ENCODE measurements around the gene COL24A1.
"Not testable (repeated sequence)": the region's sequence is repeated elsewhere in the genome, so short reads cannot be mapped to it uniquely, and the experiment has no call there.

Gene COL24A1

GRCh38 chr1:85777021-85777420 is 379.6 kb downstream of the COL24A1 start:
- not testable (repeated sequence) for DNase-seq

- DNase-seq: no peak
Observed at GRCh38 chr1:85762804-85763203, 393.8 kb downstream of the COL24A1 start.

GRCh38 chr1:85756864-85757263 is 399.7 kb downstream of the COL24A1 start:
- DNase-seq: no peak

GRCh38 chr1:85748120-85748519 is 408.5 kb downstream of the COL24A1 start:
- no peak for DNase-seq

GRCh38 chr1:85746777-85747176 is 409.8 kb downstream of the COL24A1 start:
- no peak for DNase-seq

GRCh38 chr1:85743814-85744213 is 412.8 kb downstream of the COL24A1 start:
- no peak for DNase-seq

- DNase-seq: no peak
Observed at GRCh38 chr1:85734931-85735330, 421.6 kb downstream of the COL24A1 start.

GRCh38 chr1:85718678-85719340 is 437.8 kb downstream of the COL24A1 start:
- DNase-seq: no peak

- DNase-seq: not testable (repeated sequence)
Observed at GRCh38 chr1:85714418-85715114, 442.0 kb downstream of the COL24A1 start.

GRCh38 chr1:85708829-85709227 is 447.7 kb downstream of the COL24A1 start:
- DNase-seq: no peak

- DNase-seq: peak; percentile 78 to 88
Observed at GRCh38 chr1:85707990-85708828, 448.4 kb downstream of the COL24A1 start, which contains the start of gene ZNHIT6. Gene ZNHIT6, minus strand, starts transcription at chr1:85708433. Its CDS starts 149 bp downstream, at chr1:85708284.

GRCh38 chr1:85707267-85707989 is 449.1 kb downstream of the COL24A1 start:
- no peak for DNase-seq

- DNase-seq: no peak
Observed at GRCh38 chr1:85705940-85706339, 450.6 kb downstream of the COL24A1 start.

GRCh38 chr1:85700422-85700821 is 456.1 kb downstream of the COL24A1 start:
- DNase-seq: no peak

GRCh38 chr1:85697895-85698294 is 458.7 kb downstream of the COL24A1 start:
- DNase-seq: no peak

GRCh38 chr1:85692730-85693314 is 463.8 kb downstream of the COL24A1 start:
- no peak for DNase-seq

- no peak for DNase-seq
Observed at GRCh38 chr1:85689775-85690404, 466.7 kb downstream of the COL24A1 start.

GRCh38 chr1:85683292-85684025 is 473.1 kb downstream of the COL24A1 start:
- no peak for DNase-seq

- no peak for DNase-seq
Observed at GRCh38 chr1:85681087-85681486, 475.5 kb downstream of the COL24A1 start.

Measured in stimulated activated CD4-positive, alpha-beta T cell treated with anti-CD3 and anti-CD28 coated beads, Interleukin-4, amount 100 ng/mL, for 4 hours (primary cell).